ENCODE data around the gene ANAPC1.

DNA sequence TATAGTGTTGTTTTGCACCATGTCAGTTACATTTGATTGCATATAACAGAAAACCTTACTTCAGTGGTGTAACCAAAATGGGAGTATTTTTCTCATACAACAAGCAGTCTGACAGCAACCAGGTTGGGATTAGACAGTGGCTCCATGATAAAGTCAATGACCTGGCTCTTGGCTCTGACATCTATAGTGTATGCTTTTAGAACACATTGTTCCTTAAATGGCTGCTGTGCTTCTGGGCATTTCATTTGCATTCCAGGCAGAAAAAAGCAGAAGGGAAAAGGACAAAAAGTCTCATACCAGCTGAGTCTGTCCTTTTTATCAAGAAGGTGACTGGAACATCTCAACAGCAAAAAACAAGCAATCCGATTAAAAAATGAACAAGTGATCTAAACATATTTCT is 24.6 kb upstream of the ANAPC1 start:
- no peak for TF ChIP-seq CBX8 (IDR thresholded peaks at IDR 0.05)
- TF ChIP-seq, protein P1, sequence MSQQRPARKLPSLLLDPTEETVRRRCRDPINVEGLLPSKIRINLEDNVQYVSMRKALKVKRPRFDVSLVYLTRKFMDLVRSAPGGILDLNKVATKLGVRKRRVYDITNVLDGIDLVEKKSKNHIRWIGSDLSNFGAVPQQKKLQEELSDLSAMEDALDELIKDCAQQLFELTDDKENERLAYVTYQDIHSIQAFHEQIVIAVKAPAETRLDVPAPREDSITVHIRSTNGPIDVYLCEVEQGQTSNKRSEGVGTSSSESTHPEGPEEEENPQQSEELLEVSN (IDR thresholded peaks at IDR 0.05; ENCODE audit: borderline replicate concordance, low read depth), result no peak

All from A549 (cell line).